ENCODE measurements around the gene MSI1. TPM values are rescaled to one million over a fixed set of nuclear protein-coding genes. Genes with fewer than 3 reads are reported as not detected.

MSI1 gene
- total RNA-seq, 1 donor from 2014 or later, result 71.7 TPM

GRCh38 chr12:120363274-120363855, 5.6 kb downstream of the MSI1 start:
- peak; percentile 19 for TF ChIP-seq CTCF (conservative IDR thresholded peaks at IDR 0.05)
- no peaks in the 10 kb centered on the region for H3K9me3 Mint-ChIP-seq
- peak overlapping the region; percentile 67 for H3K4me3 Mint-ChIP-seq
- peaks cover 65% of the 10 kb centered on the region for H3K4me1 Mint-ChIP-seq (ENCODE audit: unreplicated experiment)
- peak overlapping the region; percentile 83 for H3K27ac Mint-ChIP-seq
- peaks cover 16% of the 10 kb centered on the region for H3K36me3 Mint-ChIP-seq
- DNase-seq (ENCODE audit: extremely low spot score, unreplicated experiment), result no peak
- no peaks in the 10 kb centered on the region for H3K27me3 Mint-ChIP-seq

- TF ChIP-seq CTCF (conservative IDR thresholded peaks at IDR 0.05), result no peak
- peak overlapping the region; percentile 83 for H3K27ac Mint-ChIP-seq
- no peaks in the 10 kb centered on the region for H3K27me3 Mint-ChIP-seq
- no peak for DNase-seq (ENCODE audit: extremely low spot score, unreplicated experiment)
- peaks cover 72% of the 10 kb centered on the region for H3K4me1 Mint-ChIP-seq (ENCODE audit: unreplicated experiment)
- H3K9me3 Mint-ChIP-seq, result no peaks in the 10 kb centered on the region
- peak overlapping the region; percentile 84 for H3K4me3 Mint-ChIP-seq
- peaks cover 21% of the 10 kb centered on the region for H3K36me3 Mint-ChIP-seq
Measured at GRCh38 chr12:120362516-120363273, 6.3 kb downstream of the MSI1 start.

GRCh38 chr12:120361506-120362208, 7.3 kb downstream of the MSI1 start:
- H3K4me3 Mint-ChIP-seq, result peak overlapping the region; percentile 84
- H3K4me1 Mint-ChIP-seq (ENCODE audit: unreplicated experiment), result peaks cover 65% of the 10 kb centered on the region
- H3K27me3 Mint-ChIP-seq, result no peaks in the 10 kb centered on the region
- peaks cover 24% of the 10 kb centered on the region for H3K36me3 Mint-ChIP-seq
- H3K27ac Mint-ChIP-seq, result peak overlapping the region; percentile 83
- no peaks in the 10 kb centered on the region for H3K9me3 Mint-ChIP-seq
- TF ChIP-seq CTCF (conservative IDR thresholded peaks at IDR 0.05), result no peak
- DNase-seq (ENCODE audit: extremely low spot score, unreplicated experiment), result peak; percentile 94

- H3K27ac Mint-ChIP-seq, result no peak overlapping the region
- no peaks in the 10 kb centered on the region for H3K9me3 Mint-ChIP-seq
- no peak for TF ChIP-seq CTCF (conservative IDR thresholded peaks at IDR 0.05)
- DNase-seq (ENCODE audit: extremely low spot score, unreplicated experiment), result no peak
- peak overlapping the region; percentile 42 for H3K4me3 Mint-ChIP-seq
- no peaks in the 10 kb centered on the region for H3K27me3 Mint-ChIP-seq
- H3K36me3 Mint-ChIP-seq, result peaks cover 23% of the 10 kb centered on the region
- H3K4me1 Mint-ChIP-seq (ENCODE audit: unreplicated experiment), result peaks cover 47% of the 10 kb centered on the region
Measured at GRCh38 chr12:120359128-120359527, 9.8 kb downstream of the MSI1 start.

- peak; percentile 21 for TF ChIP-seq CTCF (conservative IDR thresholded peaks at IDR 0.05)
- H3K4me1 Mint-ChIP-seq (ENCODE audit: unreplicated experiment), result peaks cover 43% of the 10 kb centered on the region
- H3K27ac Mint-ChIP-seq, result peak overlapping the region; percentile 34
- no peak for DNase-seq (ENCODE audit: extremely low spot score, unreplicated experiment)
- H3K36me3 Mint-ChIP-seq, result peaks cover 23% of the 10 kb centered on the region
- H3K27me3 Mint-ChIP-seq, result no peaks in the 10 kb centered on the region
- H3K4me3 Mint-ChIP-seq, result no peak overlapping the region
- no peaks in the 10 kb centered on the region for H3K9me3 Mint-ChIP-seq
Measured at GRCh38 chr12:120358412-120359100, 10.4 kb downstream of the MSI1 start.

All from type B pancreatic cell (in vitro differentiated cells).